Effector CD4-positive, alpha-beta T cell (primary cell): ENCODE data around the gene MAGEB1. TPM values are rescaled to one million over a fixed set of nuclear protein-coding genes. Genes with fewer than 3 reads are reported as not detected.

ENCODE experiments used
- DNase-seq: peaks from one replicate; pipeline ENCODE4 v3.0.0-alpha.2; 2020
- total RNA-seq: gene quantifications from one replicate; lab custom pipeline; 2026; lab: John Stamatoyannopoulos, UW

MAGEB1 gene, protein sequence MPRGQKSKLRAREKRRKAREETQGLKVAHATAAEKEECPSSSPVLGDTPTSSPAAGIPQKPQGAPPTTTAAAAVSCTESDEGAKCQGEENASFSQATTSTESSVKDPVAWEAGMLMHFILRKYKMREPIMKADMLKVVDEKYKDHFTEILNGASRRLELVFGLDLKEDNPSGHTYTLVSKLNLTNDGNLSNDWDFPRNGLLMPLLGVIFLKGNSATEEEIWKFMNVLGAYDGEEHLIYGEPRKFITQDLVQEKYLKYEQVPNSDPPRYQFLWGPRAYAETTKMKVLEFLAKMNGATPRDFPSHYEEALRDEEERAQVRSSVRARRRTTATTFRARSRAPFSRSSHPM
- total RNA-seq: not detected

- DNase-seq: no peak
These were observed at the start of gene MAGEB1 for GRCh38 chrX:30246769-30247489. Gene MAGEB1 (plus strand): TSS chrX:30247146. CDS start chrX:30250494, 3,348 bp downstream.

DNA sequence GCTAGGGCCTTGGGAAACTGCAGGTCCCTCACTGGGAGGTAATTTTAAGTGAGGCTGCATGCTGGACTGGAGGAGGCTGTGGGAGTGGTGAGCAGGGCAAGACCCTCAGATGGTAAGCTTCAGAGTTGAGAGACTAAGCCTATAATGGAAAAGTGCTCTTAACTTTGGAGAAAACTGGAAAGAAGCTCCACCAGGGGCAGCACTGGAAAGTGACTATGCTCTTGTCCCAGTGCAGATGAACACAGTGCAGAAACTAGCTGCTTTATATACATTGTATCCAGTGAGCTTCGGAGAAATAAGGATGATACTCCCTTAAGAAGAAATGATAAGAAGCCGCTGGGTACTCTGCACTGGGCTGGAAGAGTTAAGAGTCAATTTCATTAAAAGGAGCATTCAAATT, 34.8 kb upstream of the MAGEB1 start:
- no peak for DNase-seq

GRCh38 chrX:30215357-30215843, 31.5 kb upstream of the MAGEB1 start, which contains the start of gene MAGEB2:
Gene MAGEB2 (plus strand): TSS chrX:30215563. CDS start chrX:30218581, 3,018 bp downstream.
- no peak for DNase-seq

DNA sequence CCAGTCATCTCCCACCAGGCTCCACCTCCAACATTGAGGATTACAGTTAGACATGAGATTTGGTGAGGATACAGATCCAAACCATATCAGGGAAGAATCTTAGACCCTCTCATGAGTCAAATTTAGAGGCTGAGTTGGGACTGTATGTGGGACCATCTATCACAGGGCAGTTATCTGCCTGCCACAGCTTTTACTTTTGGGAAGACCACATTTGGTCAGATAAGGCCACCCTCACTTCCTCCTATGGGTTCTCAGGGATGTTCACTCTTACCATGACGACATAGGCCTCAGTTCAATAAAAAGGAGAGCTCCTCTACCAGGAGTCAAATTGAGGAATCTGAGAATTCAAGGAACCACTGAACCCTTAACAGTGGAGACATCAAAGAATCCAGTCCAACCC, 29.5 kb upstream of the MAGEB1 start:
- no peak for DNase-seq

GRCh38 chrX:30219372-30219771, 27.6 kb upstream of the MAGEB1 start:
- no peak for DNase-seq

DNA sequence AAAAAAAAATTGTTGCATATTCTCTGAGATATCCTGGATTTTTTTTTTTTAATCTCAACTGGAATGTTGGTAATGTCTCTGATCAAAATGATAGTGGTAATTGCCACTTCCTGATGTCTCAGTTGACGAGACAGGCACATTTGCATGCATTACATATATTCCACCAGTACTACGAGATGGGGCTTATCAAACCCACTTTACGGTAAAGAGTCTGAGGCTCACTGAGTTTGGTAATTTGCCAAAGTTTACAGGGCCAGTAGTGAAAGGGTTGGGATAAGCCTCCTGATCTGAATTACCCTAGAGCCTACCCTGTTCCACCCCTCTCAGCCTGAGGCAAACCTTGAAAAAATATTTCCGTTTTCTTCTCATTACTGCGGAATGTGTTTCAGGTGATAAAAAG, 26.3 kb upstream of the MAGEB1 start:
- no peak for DNase-seq

GRCh38 chrX:30224536-30224935, 22.4 kb upstream of the MAGEB1 start:
- no peak for DNase-seq

DNA sequence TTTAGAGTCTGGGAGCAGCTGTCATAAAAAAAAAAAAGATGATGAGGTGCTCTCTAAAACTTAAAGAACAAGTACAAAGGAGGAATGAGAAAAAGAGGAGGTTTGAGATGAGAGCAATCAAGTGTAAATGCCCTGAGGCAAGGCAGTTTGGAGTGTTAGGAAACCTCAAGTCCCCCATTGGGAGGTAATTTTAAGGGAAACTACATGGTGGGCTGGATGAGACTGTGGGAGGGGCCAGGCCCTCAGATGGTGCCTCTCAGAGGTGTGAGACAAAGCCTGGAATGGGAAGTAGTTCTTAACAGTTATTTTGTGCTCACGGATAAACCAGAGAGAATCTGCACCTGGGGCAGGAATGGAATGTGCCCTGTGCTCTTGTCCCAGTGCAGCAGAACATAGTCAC, 18.4 kb upstream of the MAGEB1 start:
- no peak for DNase-seq

DNA sequence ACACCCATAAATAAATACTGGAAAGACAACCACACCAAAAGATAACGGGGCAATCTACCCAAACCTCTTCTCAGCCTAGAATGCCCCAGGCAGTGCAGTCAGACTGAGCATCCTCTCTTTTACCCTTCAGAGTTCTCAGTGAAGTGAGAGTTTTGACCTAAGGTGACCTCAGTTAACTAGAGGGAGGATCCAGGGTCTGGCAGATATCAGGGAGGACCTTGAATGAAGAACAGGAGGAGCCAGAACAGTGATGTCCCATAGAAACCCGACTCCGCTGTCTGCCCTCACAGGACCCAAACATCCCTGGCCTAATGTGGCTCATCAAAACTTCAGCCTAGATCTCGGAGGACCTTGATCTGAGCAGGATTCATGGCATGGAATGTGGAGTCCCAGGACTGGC, 16.6 kb upstream of the MAGEB1 start, which contains the start of gene MAGEB3:
TSS of gene MAGEB3 (plus strand) at position 263 of the 400 bp plus-strand sequence. CDS start 5,268 bp downstream, outside the sequence.
- no peak for DNase-seq

DNA sequence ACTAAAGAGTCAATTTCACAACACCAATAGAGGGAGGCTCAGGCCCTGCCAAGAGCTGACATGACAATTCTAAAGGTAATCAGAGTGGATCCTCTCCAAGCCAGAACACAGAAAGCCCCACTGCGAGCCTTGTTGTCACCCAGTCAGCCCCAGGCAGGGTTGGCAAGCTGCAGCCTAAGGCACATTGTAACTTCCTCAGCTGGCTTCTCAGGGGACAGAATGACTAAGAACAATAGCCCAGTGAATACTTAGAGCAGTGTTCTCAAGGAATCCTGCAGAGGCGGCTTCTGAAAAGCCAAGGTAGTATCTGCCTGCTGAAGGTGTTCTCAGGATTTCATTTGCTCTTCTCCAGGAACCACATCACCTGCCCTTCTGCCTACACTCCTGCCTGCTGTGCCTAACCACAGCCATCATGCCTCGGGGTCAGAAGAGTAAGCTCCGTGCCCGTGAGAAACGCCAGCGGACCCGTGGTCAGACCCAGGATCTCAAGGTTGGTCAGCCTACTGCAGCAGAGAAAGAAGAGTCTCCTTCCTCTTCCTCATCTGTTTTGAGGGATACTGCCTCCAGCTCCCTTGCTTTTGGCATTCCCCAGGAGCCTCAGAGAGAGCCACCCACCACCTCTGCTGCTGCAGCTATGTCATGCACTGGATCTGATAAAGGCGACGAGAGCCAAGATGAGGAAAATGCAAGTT, 5.1 kb upstream of the MAGEB1 start, which contains the start of gene MAGEB4:
TSS of gene MAGEB4 (plus strand) at position 277 of the 692 bp plus-strand sequence. CDS start at position 413, 136 bp downstream.
- DNase-seq: no peak

- DNase-seq: no peak
These were observed 1.9 kb downstream of the MAGEB1 start for GRCh38 chrX:30248854-30249253.

GRCh38 chrX:30253257-30253656, 6.3 kb downstream of the MAGEB1 start:
- no peak for DNase-seq

DNA sequence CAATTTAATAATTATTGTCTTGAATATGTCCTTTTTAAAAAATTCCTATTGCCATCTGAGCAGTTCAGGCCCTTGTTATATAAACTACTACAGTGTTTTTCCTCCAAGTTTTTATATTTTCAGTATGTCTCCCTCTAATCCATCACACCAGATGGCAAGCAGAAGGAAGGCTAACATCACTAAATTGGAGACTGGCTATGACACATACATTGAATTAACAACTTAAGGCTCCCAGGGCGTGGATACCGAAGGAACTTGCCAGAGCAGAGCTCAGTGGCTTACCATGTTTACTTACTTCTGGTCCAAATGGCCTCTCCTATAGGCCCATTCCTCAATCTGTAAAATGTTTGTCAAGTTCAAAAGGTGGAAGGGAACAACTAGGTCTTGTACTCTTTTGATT, 13.0 kb downstream of the MAGEB1 start:
- DNase-seq: no peak

- DNase-seq: no peak
These were observed 14.1 kb downstream of the MAGEB1 start for GRCh38 chrX:30261012-30261411.

GRCh38 chrX:30262763-30263162, 15.8 kb downstream of the MAGEB1 start:
- DNase-seq: no peak

DNA sequence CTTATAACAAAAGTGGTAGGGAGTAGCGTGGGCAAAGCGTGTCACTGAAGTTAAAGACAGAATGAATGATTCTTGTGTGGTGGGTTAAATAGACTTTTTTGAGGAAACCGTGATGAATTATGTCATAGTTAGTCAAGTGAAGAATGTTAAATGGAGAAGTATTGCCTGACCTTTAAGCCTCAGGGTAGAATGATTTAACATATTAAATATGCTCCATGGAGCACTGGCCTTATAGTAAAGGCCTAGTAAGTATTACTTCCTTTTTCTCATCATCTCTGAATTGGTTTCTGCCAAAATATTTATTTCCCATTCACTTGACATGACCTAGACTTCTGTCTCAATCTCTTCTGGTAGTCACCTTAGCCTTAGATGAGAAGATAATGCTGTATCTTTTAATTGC, 23.7 kb downstream of the MAGEB1 start:
- no peak for DNase-seq

- DNase-seq: no peak
These were observed 28.6 kb downstream of the MAGEB1 start for GRCh38 chrX:30275498-30275897.

DNA sequence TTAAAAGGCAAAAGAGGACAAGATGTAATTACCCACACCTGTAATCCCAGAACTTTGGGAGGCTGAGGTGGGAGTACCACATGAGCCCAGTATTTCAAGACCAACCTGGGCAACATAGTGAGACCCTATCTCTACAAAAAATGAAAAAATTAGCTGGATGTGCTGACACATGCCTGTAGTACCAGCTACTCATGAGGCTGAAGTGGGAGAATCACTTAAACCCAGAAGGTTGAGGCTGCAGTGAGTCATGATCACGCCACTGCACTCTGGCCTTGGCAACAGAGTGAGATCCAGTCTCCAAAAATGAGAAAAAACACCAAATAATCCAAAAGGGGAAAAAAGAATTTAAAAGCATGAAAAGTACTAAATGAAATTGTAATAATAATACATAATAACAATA, 31.4 kb downstream of the MAGEB1 start:
- no peak for DNase-seq

DNA sequence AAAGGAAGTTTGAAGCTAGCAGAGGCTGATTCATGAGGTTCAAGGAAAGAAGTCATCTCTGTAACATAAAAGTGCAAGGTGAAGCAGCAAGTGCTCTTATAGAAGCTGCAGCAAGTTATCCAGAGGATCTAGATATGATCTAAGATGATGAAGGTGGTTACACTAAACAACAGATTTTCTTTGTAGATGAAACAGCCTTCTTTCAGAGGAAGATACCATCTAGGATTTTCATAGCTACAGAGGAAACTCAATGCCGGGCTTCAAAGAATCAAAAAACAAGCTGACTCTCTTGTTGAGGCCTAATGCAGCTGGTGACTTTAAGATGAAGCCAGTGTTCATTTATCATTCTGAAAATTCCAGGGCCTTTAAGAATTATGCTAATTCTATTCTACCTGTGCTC, 33.5 kb downstream of the MAGEB1 start:
- DNase-seq: no peak

- no peak for DNase-seq
These were observed 35.6 kb downstream of the MAGEB1 start for GRCh38 chrX:30282527-30282926.

DNA sequence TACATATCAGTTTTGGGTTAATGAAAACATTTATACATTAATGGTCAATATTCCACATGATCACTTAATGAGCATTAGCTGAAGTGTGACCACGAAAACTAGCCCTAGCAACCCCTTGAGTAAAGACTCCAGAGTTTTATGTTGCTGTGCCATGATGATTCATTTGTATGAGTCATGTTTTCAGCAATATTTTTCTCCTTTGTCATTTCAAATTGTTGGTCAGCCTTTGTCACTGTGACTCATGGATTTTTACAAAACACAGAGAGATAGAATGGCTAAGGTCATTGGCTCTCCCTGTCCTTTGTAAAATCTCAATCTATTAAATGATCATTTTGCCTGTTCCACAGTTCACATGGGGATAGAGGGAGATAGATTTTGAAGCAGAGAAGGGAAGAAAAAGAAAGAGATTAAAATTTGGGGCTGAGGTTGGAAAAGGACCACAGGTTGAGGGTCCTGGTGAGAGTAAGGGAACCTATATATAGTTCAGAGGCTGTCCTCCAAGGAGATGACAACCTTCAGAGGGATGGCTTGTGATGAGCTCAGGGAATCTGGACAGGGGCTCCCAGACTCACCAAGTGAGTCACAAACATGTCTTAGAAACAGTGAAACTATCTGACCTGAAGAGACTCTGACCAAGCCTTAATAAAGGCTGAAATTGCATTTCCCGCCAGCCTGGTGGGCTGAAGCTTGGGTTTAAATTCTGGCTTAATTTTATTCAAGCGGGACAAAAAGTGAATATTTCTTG, 36.7 kb downstream of the MAGEB1 start:
- no peak for DNase-seq
